Measurements from ENCODE around the gene GALNT2.
A peak's percentile ranks its signal among the peaks of the same experiment; 100 is the strongest.

Gene GALNT2

GRCh38 chr1:230206976-230207375 is 139.9 kb downstream of the GALNT2 start:
- H3K27me3 ChIP-seq (ENCODE audit: insufficient read depth, low read length, poor library complexity): no peaks in the 10 kb centered on the region
- H3K9ac ChIP-seq (ENCODE audit: low read depth, low read length): no peak overlapping the region
- H3K4me3 ChIP-seq (ENCODE audit: low read depth in 1 of 2, low read length in 2 of 2): no peak overlapping the region
- H3K4me1 ChIP-seq (ENCODE audit: insufficient read depth, low read length): no peaks in the 10 kb centered on the region
- no peak overlapping the region for H2AFZ ChIP-seq (ENCODE audit: low read depth, low read length)
- H3K9me3 ChIP-seq (ENCODE audit: insufficient read depth, low read length, severe bottlenecking): no peaks in the 10 kb centered on the region
- no peak overlapping the region for H3K27ac ChIP-seq (ENCODE audit: low read length)
- no peak overlapping the region for H3K4me2 ChIP-seq (ENCODE audit: insufficient read depth, low read length)
- H3K36me3 ChIP-seq (ENCODE audit: insufficient read depth, low read length): peaks cover 95% of the 10 kb centered on the region
- H4K20me1 ChIP-seq (ENCODE audit: insufficient read depth, low read length): peaks cover 88% of the 10 kb centered on the region
- H3K79me2 ChIP-seq (ENCODE audit: insufficient read depth, low read length): peaks cover 100% of the 10 kb centered on the region
- no peak for ATAC-seq (ENCODE audit: insufficient read depth, low read depth)
- TF ChIP-seq, protein P1, sequence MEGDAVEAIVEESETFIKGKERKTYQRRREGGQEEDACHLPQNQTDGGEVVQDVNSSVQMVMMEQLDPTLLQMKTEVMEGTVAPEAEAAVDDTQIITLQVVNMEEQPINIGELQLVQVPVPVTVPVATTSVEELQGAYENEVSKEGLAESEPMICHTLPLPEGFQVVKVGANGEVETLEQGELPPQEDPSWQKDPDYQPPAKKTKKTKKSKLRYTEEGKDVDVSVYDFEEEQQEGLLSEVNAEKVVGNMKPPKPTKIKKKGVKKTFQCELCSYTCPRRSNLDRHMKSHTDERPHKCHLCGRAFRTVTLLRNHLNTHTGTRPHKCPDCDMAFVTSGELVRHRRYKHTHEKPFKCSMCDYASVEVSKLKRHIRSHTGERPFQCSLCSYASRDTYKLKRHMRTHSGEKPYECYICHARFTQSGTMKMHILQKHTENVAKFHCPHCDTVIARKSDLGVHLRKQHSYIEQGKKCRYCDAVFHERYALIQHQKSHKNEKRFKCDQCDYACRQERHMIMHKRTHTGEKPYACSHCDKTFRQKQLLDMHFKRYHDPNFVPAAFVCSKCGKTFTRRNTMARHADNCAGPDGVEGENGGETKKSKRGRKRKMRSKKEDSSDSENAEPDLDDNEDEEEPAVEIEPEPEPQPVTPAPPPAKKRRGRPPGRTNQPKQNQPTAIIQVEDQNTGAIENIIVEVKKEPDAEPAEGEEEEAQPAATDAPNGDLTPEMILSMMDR (IDR thresholded peaks at IDR 0.05; ENCODE audit: borderline replicate concordance, extremely low read depth, low read length, poor library complexity, severe bottlenecking): no peak
- no peak for TF ChIP-seq EZH2 (IDR thresholded peaks at IDR 0.05; ENCODE audit: borderline replicate concordance, low read depth, low read length, severe bottlenecking)
- no peak for DNase-seq

GRCh38 chr1:230207598-230207997 is 140.6 kb downstream of the GALNT2 start:
- no peak for DNase-seq
- ATAC-seq (ENCODE audit: insufficient read depth, low read depth): no peak
- Histone ChIP-seq H3K27ac (ENCODE audit: low read length) (no peak overlapping the region), H3K4me3 (ENCODE audit: low read depth in 1 of 2, low read length in 2 of 2) (no peak overlapping the region), H4K20me1 (ENCODE audit: insufficient read depth, low read length) (peaks cover 88% of the 10 kb centered on the region), H3K36me3 (ENCODE audit: insufficient read depth, low read length) (peaks cover 95% of the 10 kb centered on the region), H3K9ac (ENCODE audit: low read depth, low read length) (no peak overlapping the region), H3K9me3 (ENCODE audit: insufficient read depth, low read length, severe bottlenecking) (no peaks in the 10 kb centered on the region), H3K4me2 (ENCODE audit: insufficient read depth, low read length) (no peak overlapping the region), H2AFZ (ENCODE audit: low read depth, low read length) (no peak overlapping the region), H3K79me2 (ENCODE audit: insufficient read depth, low read length) (peaks cover 100% of the 10 kb centered on the region), H3K4me1 (ENCODE audit: insufficient read depth, low read length) (no peaks in the 10 kb centered on the region), H3K27me3 (ENCODE audit: insufficient read depth, low read length, poor library complexity) (no peaks in the 10 kb centered on the region)
- TF ChIP-seq, protein P1 (IDR thresholded peaks at IDR 0.05; ENCODE audit: borderline replicate concordance, extremely low read depth, low read length, poor library complexity, severe bottlenecking): no peak
- no peak for TF ChIP-seq EZH2 (IDR thresholded peaks at IDR 0.05; ENCODE audit: borderline replicate concordance, low read depth, low read length, severe bottlenecking)

DNA sequence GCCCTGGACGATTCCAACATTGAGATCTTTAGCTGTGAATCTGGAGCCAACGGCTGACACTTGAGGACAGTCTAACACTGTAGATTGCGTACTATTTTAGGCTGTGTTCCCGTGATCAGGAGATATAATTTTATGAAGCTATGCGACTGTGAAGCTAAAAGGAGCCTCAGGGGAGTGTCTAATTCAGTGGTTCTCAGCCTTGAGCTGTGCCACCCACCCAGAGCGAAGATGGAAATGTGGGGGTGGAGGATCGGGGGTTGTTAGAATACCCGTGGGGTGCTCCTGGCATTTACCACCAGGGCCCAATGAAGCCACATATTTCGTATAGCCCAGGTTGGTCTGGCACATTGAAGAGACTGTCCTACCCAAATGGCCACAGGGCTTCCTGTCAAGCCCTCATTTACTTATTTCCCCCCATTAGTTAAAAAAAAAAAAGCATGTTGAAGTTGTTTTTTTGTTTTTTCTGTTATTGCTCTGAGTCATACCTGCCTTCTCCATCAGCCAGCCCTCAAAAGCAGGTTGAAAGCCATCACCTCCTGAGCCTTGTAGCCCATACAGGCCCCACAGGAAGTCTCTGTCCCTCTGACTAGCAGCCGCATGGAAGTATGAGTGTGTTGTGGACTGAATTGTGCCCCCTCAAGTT is 141.7 kb downstream of the GALNT2 start:
- peaks cover 88% of the 10 kb centered on the region for H4K20me1 ChIP-seq (ENCODE audit: insufficient read depth, low read length)
- DNase-seq: no peak
- H3K4me2 ChIP-seq (ENCODE audit: insufficient read depth, low read length): no peak overlapping the region
- H3K9me3 ChIP-seq (ENCODE audit: insufficient read depth, low read length, severe bottlenecking): no peaks in the 10 kb centered on the region
- H2AFZ ChIP-seq (ENCODE audit: low read depth, low read length): no peak overlapping the region
- peaks cover 95% of the 10 kb centered on the region for H3K36me3 ChIP-seq (ENCODE audit: insufficient read depth, low read length)
- no peaks in the 10 kb centered on the region for H3K27me3 ChIP-seq (ENCODE audit: insufficient read depth, low read length, poor library complexity)
- H3K27ac ChIP-seq (ENCODE audit: low read length): peak overlapping the region; percentile 22; the same call in 1 of the 2 replicates
- H3K4me3 ChIP-seq (ENCODE audit: low read depth in 1 of 2, low read length in 2 of 2): no peak overlapping the region
- peaks cover 100% of the 10 kb centered on the region for H3K79me2 ChIP-seq (ENCODE audit: insufficient read depth, low read length)
- H3K4me1 ChIP-seq (ENCODE audit: insufficient read depth, low read length): no peaks in the 10 kb centered on the region
- TF ChIP-seq, protein P1 (IDR thresholded peaks at IDR 0.05; ENCODE audit: borderline replicate concordance, extremely low read depth, low read length, poor library complexity, severe bottlenecking): no peak
- TF ChIP-seq EZH2 (IDR thresholded peaks at IDR 0.05; ENCODE audit: borderline replicate concordance, low read depth, low read length, severe bottlenecking): no peak
- no peak for ATAC-seq (ENCODE audit: insufficient read depth, low read depth)
- H3K9ac ChIP-seq (ENCODE audit: low read depth, low read length): no peak overlapping the region

Measured in DND-41 (cell line).